ENCODE measurements around the gene IFI44.

The IFI44 gene

GRCh38 chr1:78690516-78690915 is 40.9 kb downstream of the IFI44 start:
- H3K4me3 ChIP-seq (ENCODE audit: low read depth, low read length): no peak overlapping the region
- no peak for DNase-seq (ENCODE audit: low read depth)

- DNase-seq (ENCODE audit: low read depth): no peak
- H3K4me3 ChIP-seq (ENCODE audit: low read depth, low read length): no peak overlapping the region
Measured at GRCh38 chr1:78691995-78692747, 42.5 kb downstream of the IFI44 start.

GRCh38 chr1:78699813-78700212 is 50.2 kb downstream of the IFI44 start:
- H3K4me3 ChIP-seq (ENCODE audit: low read depth, low read length): no peak overlapping the region
- DNase-seq (ENCODE audit: low read depth): no peak

DNA sequence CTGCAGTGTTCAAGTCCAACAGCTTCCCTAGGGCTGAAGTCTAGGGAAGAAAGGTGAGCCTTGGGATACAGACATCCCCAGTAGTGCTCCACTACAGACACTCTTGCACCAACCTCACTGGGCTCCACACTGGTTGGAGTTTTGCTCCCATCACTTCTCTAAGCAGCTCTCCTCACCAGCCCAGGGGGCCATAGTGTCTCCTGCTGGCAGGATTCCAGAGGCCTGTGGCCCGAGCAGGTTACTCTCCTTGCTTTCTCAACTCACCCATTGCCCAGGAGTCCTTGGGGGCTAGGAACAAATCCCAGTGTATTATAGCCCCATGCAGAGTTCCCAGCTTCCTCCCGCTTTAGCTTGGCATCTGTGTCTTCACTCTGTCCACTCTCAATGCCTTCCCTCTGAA is 52.8 kb downstream of the IFI44 start:
- no peak overlapping the region for H3K4me3 ChIP-seq (ENCODE audit: low read depth, low read length)
- no peak for DNase-seq (ENCODE audit: low read depth)

DNA sequence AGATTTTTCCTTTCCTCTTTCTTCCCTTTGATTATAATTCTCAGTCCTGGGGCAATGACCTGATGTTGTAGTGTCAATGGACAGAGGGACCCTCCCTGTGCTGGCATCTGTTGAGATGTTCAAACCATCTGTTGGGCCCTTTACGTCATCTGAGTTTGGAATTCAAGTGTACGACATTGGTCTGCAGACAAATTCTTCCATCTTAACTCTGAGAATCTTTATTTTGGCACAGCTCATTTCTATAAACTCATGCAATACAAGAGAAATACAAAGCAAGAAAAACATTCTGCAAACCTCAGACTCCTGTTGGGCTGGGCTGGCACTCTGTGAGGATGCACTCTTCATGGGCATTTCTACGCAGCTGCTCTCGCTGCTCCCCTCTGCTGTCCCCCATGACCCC is 54.2 kb downstream of the IFI44 start:
- H3K4me3 ChIP-seq (ENCODE audit: low read depth, low read length): no peak overlapping the region
- no peak for DNase-seq (ENCODE audit: low read depth)

DNA sequence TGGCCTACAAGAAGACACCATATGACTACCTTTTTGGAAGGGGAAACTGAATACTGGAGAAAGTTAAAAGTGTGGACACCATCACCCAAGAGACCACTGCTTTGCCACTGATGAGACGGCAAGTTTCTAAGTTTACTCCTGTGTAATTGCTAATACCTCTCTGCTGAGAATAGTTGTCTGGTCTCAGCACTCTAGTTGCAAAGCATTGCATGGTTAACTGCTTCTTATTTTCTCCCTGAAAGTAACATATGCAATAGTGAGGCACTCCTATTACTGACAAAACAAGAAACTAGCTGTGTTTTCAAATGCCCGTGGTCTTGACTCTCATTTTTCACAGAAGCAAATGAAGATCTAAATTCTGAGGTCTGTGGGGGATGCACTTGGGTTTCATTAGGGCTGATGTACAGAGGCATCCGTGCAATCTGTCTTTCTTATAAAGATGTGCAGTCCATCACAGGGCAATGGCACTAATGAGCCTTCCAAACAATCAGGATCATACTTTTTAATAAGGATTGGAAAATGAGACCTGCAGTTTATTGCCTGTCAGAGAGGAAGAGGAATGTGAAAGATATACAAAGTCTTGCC is 62.9 kb downstream of the IFI44 start:
- no peak overlapping the region for H3K4me3 ChIP-seq (ENCODE audit: low read depth, low read length)
- DNase-seq (ENCODE audit: low read depth): no peak

GRCh38 chr1:78713297-78713696 is 63.7 kb downstream of the IFI44 start:
- DNase-seq (ENCODE audit: low read depth): no peak
- no peak overlapping the region for H3K4me3 ChIP-seq (ENCODE audit: low read depth, low read length)
